Sciatic nerve (tissue), 2 donors: Measurements from ENCODE around the gene CHST8. TPM values are rescaled to one million over a fixed set of nuclear protein-coding genes. Genes with fewer than 3 reads are reported as not detected.
"Not testable (repeated sequence)": the region's sequence is repeated elsewhere in the genome, so short reads cannot be mapped to it uniquely, and the experiment has no call there.

Experiments
- ATAC-seq: fragments of 200-7000 bp; cut with Tn5 transposase; one replicate; pipeline ENCODE4 v1.9.1; 2020; ENCODE audit warnings: mild to moderate bottlenecking, moderate library complexity
- DNase-seq: peaks from one replicate; pipeline ENCODE4 v3.0.0-alpha.2; 2020; ENCODE audit warnings: low spot score
- intact Hi-C: fragments of 100-400 bp; cut with DNase I; formaldehyde crosslinking; loops from one replicate; pipeline ENCODE4 v1.14.2; 2022
- total RNA-seq: library from RNA; stranded (reverse); fragmentation: NEBNext Ultra II Directional; extraction: Animal tissue kit (Norgen Biotek cat#: 25700); gene quantifications from one replicate; pipeline ENCODE4 v1.2.1, GENCODE V29; 2021
- donor health status: DM: no; HTN: no; CAD: no.
- donor health status: DM: no; HTN: no; CAD: no.

CHST8 gene
- total RNA-seq, 1 donor from 2014 or later, result 0.62 TPM

DNA sequence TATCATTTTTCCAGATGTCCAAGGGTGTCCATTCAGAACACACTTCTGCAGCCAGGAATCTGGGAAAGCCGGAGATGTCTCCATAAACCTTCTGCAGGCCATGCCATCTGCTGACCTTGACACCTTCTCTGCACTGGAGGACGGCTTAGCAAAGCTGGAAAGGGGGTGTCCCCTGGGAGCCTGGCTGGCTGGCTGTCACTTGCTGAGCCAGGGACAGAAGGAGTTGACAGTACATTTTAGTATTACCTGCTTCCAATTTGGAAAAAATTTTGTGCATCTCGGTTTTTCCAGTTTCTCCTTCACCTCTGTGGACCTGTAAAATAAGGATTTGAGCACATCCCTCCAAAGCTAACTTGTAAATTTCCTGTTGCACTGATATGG is 8.1 kb upstream of the CHST8 start:
- ATAC-seq, result no peak
- DNase-seq, result no peak
- intact Hi-C loops, result loop anchor here (5.0 kb wide), 1 partner anchor 319 kb away; no protein-coding TSS in a partner anchor

DNA sequence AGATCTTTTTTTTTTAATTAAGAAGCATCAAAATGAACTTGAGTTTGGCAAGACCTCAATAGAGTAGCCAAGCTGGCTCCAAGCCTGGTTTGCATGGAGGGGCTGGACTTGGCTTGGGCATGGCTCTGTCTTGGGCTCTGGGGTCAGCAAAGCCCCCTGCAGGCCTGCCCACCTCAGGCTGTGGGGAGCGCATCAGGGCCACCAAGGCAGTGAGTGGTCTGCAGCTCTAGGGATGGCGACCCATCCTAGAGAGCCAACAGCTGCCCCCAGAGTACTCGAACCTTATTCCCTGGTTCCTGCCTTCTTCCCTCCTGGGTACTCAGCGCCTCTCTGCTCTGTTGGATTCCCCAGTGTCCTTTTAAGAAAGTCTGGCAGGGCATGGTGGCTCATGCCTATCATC is 5.4 kb upstream of the CHST8 start:
- DNase-seq (no peak), ATAC-seq (no peak)
- intact Hi-C loops, result no loop called here

DNA sequence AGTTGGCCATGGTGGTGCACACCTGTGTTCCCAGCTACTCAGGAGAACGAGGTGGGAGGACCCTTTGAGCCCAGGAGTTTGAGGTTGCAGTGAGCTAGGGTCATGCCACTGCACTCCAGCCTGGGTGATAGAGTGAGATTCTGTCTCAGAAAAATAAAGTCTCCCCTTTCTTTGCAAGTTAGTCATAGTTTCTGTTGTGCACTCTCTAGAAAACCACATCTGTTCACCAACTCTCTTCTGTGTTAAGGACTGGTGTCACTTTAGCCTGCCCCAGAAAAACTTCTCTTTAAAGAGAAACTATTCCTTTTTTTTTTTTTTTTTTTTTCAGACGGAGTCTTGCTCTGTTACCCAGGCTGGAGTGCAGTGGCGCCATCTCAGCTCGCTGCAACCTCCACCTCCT is 4.9 kb upstream of the CHST8 start:
- ATAC-seq, result no peak
- DNase-seq, result no peak
- intact Hi-C loops, result no loop called here

DNA sequence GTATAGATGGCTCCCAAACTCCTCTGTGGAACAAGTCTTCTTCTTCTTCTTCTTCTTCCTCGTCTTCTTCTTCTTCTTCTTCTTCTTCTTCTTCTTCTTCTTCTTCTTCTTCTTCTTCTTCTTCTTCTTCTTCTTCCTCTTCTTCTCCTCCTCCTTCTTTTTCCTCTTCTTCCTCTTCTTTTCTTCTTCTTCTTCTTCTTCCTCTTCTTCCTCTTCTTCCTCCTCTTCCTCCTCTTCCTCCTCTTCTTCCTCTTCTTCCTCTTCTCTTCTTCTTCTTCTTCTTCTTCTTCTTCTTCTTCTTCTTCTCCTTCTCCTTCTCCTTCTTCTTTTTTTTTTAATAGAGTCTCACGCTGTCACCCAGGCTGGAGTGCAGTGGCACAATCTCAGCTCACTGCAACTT is 3.4 kb upstream of the CHST8 start:
- intact Hi-C loops, ATAC-seq, DNase-seq: not testable (repeated sequence)

DNA sequence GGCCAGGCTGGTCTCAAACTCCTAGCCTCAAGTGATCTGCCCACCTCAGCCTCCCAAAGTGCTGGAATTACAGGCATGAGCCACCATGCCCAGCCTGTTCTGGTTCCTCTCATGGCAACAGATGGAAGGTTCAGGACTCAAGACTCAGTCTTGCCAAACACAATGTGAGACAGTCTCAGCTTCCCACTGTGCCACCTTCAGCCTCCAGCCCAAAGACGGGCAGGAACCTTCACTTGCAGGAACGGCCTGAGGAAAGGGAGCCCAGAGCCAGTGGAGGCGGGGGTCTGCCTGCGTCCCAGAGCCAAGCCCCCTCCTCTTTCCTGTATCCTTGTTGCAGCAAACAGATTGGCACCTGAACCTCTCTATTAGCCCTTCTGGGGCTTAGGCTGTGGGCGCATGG is 2.9 kb upstream of the CHST8 start:
- ATAC-seq, result no peak
- intact Hi-C loops, result no loop called here
- no peak for DNase-seq

DNA sequence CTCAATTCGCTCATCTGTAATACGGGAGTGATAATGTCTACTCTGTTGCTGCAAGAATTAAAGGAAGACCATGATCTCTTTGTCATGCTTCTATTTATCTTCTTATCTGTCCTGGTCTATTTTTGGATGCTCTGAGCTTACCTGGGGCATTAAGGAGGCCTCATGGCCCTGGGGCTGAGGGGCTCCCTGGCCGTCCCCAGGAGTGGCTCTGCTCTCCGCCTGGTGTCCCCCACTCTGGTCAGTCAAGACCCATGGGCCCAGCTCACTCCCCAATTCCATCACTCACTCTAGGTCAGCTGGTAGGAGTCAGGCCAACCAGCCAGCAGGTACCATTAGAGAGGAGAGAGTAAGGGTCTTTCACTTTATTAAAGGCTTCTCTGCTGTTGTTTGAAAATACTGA is 1.1 kb upstream of the CHST8 start:
- DNase-seq (no peak), ATAC-seq (no peak)
- intact Hi-C loops, result no loop called here

DNA sequence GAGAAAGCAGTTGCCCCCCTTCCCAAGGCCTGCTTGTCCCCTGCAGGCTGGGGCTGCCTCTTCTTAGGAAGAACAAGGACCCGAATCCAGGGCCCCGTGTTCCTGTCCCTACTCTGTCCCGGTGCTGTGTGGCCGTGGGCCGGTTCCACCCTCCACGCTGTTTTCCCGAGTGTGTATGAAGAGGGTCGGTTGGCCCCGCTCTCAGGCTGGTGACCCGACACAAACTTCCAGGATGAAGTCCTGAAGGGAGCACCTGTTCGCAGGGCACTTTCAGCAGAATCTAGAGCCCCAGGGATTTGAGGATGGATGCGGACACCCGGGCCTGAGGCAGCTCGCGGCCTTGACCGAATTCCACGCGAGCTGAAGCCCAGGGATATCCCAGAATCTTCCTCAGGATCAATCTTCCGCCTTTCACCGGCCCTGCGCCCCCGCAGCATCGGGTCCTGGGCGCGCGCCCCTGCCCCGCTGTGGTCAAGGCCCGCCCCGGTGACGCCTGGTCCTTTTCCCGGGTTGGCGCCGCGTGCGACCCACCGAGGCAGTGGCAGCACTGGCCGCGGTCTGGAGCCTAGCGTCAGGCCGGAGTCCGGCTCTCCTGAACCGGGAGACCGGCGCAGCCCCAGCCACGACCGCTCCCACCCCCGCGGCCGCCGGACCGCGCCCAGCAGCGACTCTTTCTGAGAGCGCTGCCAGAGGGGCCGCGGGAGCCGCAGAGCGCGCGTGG is 528 bp upstream of the CHST8 start:
- DNase-seq, result no peak
- ATAC-seq, result no peak
- intact Hi-C loops, result no loop called here

DNA sequence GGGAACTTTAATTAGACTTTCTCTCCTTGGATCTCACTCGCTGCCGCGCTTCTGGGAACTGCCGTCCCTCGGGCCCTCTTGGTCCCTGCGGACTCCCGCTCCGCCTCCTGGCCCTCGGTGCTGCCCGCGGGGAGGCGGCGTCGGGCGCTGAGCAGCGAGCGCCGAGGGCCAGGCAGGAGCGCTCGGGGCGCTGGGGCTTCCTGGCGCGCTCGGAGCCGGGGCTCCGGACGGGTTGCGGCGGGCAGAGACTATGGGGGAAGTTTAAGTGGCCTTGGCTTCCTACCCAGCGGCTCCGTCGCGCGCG is 704 bp downstream of the CHST8 start:
- ATAC-seq (no peak), DNase-seq (no peak)
- intact Hi-C loops, result no loop called here

DNA sequence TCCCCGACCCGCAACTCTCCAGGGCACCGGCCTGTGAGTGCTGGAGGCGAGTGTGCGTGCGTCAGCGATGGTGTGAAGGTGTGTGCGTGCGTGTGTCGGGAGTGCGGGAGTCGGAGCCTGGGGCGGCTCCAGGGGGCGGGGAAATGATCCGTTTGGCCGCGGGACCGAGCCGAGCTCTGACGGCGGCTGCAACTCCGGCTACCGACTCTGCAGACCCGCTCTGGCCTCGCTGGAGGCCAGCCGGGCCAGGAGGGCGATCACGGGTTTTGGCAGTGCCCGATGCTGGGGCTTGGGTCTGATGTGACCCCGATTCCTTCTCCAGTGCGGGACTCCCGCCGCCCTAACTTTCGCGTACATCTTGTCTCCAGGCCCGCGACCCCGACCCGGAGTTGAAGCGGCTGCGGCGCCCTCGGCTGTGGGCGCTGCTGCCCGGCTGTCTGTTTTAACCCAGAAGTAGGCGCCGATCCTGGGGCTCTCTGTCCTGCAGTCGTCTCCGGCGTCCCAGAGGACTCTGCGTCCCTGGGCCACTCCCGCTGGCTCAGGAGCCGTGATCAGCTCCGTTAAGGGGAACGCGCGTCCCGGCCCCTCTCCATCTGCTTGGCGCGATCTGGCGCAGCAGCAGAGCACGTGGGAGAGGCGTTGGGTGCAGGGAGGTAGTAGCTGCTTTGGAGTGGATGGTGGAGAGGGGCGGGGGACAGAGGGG is 1.2 kb downstream of the CHST8 start:
- DNase-seq (no peak), ATAC-seq (no peak)
- intact Hi-C loops, result no loop called here

DNA sequence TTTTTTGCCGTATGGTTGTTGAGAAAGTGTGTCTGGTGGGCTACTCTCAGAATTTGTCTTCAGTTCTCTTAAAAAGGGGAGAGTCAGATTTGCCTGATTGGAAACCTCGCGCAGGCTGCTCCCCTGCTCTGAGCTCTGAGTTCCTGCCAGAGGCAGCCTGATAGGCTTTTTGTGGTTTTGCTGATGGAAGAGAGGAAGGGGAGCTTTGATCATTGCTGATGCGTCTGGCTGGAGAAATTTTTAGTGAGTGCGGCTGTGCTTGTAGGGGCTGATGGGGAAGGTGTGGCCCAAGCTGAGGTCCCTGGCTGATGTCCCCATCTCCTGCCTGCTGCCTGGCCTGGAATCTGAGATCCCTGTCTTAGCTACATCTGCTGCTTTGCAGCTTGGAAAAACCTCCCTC is 2.8 kb downstream of the CHST8 start:
- DNase-seq (no peak), ATAC-seq (no peak)
- intact Hi-C loops, result no loop called here

DNA sequence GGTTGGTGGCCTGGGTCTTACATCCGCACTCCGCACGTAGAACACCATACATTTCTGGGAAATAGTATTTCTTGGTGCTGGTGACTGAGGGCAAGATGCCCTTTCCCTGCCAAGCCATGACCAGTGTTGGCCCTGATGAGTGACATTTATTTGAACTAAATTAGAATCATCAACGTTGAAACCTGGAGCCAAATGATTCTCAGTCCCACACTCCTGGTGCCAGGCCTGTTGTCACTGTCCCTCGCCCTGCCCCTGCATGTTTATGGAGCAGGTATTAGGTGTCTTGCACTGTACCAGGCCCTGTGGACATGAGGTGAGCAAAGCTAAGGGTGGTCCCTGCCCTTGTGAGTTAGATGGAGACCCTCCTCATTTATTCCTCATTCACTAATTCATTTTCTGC is 5.8 kb downstream of the CHST8 start:
- no peak for DNase-seq
- intact Hi-C loops, result no loop called here
- no peak for ATAC-seq

DNA sequence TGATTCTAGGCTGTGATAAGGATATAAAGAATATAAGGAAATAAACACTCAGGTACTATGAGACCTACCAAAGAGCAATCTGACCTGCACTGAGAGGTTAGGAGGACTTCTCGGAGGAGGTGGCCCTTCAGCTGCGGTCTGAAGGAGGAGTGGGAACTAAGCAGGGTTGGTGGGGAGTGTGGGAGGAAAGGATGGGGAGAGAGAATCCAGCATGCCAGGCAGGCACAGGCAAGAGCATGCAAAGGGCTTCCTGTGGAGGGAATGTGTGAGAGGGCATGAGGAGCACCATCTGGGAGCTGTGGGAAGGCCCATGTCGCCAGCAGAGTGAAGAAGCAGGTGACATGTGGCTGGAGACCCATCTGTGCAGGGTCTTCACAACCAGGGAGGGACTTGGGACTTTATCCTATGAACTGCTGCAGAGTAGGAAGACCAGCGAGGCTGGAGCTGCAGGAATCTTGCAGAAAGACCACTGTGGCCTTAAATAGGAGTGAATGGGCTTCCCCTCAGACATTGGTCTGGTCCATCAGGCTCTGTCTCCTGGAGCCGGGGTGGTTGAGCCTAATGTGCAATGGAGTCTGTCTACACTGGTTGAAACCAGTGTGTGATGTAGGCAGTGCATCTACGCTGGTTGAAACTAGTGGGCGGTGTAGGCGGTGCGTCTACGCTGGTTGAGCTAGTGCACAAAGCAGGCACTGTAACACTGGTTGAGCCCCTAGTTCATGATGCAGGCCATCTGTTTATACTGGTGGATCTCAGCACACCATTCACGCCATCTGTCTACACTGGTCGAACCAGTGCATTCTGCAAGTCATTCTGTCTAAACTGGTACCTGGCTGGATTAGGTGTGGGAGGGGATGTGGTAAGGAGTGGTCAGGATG is 6.4 kb downstream of the CHST8 start:
- no peak for ATAC-seq
- no peak for DNase-seq
- intact Hi-C loops, result no loop called here

DNA sequence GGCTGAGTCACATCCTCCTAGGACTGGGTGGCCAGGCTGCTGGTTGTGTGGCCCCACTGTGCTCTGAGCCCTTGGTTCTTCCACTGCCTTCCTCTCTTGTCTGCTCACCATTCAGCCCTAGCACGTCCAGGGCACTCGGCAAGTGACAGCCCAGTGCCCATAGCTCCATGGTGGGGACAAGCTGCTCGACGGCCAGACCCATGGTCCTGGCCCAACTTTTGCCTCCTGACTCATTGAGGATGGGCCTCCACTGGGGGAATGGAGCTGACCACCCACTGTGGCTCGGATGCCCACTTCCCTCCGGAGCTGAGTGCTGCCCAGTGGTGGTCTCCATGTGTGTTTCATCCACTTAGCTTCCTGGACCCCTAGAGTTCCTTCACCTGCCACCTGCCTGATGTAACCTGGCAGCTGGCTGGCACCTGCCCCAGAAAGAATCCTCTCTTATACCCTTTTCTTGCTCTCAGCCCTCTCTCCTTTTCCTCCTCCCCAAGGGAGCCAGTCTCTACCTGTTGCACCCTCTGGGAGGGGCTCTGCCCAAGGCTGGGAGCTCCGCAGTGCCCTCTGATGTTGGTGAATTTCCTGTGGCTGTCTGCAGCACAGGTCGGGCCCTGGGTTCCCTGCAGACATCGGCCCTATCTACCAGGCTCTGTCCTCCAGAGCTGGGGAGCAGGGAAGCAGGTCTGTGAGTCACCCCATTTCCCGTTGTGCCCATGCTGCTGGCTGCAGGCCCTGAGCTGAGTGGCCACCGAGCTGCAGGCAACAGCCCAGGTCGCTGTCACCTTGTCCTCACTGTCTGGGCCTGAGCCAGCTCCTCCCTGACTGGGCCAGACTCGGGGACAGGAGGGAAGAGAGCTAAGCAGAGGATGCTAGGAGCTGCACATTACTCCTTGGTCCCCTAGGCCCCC is 7.4 kb downstream of the CHST8 start:
- intact Hi-C loops, result no loop called here
- ATAC-seq (no peak), DNase-seq (no peak)

DNA sequence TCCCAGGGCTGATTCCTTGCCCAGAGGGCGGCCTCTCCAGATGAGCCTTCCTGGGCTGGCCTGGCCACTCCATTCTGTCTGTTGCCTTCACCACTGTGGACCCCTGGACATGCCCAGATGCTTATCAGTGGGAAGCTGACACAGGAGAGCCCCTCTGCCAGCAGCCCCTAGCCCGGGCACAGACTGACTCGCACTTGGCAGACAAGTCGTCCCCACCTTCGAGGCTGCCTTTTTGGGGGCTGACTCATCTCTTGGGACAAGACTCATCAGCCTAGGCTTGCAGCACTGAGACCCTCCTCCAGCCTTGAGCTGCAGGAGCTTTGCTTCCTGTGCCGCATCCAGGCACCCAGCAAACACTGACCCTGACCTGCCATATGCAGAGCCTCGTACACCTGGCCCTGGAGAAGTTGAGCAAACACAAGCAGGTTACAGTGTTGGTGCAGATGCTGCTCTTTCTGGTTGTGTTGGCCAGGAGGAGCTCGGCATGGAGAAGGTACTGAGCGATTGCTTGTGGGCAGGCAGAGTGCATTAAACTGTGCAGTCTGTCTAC is 8.1 kb downstream of the CHST8 start:
- intact Hi-C loops, result no loop called here
- ATAC-seq (no peak), DNase-seq (no peak)

DNA sequence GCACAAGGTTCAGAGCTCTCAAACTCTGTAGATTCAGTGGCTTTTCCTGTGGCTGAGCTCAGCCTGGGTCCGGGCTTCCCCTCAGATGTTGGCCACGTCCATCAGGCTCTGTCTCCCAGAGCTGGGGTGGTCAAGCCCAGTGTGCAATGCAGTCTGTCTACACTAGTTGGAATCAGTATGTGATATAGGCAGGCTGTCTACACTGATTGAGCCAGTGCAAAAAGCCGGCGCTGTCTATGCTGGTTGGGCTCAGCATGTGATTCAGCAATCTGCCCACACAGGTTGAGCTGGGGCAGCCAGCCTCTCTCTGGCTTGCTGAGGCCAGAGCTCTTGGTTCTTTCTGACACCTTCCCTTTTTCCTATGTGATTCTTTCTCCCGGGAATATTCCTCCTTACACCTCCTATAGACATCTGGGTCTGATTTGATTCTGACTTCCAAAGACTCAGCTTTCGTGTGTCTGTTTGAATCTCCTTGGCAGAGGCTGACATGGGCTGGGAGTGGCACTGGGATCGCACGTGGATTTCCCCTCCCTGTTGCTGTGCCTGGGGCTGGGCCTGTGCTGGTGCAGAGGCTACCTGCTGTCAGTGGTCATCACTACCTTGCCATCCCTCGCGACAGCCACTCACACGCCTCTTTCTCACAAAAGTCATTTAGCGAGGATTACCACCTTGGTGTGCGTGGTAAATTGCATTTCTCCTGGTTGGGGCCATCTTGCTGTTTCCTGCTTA is 9.3 kb downstream of the CHST8 start:
- intact Hi-C loops, result no loop called here
- no peak for ATAC-seq
- DNase-seq, result no peak

DNA sequence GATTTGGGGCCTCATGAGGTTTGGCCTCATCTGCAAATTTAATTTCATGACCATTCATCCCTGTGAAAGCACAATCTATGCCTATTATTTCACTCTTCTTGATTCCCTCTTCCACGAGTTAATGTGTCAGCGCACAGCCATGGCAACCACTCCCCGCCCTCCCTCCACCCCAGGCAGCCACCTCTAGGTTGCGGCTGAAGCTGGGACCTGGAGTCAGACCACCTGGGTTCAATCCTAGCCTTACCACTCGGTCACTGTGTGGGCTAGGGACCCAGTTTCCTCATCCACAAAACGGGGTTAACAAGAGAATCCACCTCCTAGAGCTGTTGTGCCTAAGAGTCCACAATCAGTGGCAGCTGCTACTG is 9.8 kb downstream of the CHST8 start:
- intact Hi-C loops, result no loop called here
- DNase-seq, result no peak
- ATAC-seq, result no peak

DNA sequence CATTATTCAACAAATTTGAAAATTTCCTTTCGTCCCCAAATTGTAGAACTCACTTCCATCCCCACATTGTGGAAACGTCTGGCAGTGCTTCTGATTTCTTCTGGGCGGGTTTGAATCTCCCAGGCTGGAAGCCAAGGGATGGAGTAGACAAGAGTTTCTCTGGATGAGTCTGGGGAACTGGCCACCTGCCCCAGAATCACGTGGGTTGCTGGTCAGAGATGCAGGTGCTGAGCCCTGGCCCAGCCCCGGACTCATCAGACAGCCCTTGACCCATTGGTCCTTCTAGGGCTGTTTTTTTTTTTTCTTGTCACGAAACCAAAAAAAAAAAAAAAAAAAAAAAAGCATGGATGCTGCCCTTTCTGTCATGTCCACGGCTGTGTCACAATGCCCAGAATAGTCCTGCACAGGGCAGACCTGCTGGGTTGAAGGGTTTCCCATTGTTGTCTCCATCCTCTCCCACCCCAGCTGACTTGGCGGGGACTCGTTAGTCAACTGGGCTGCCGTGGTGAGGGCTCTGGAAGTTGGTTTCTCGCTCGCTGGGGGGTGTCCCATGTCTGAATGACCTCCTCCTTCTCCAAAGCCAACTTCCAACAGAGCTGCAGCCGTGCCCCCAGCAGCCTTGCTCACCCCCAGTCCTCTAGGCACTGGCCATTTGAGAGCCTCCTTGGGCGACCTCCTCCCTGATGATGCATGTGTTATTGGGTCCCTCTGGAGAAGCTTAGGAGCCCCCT is 12.8 kb downstream of the CHST8 start:
- ATAC-seq (no peak), DNase-seq (no peak)
- intact Hi-C loops, result no loop called here
